Right atrium auricular region (tissue), 2 donors: ENCODE data around the gene PAFAH1B2. TPM values are rescaled to one million over a fixed set of nuclear protein-coding genes. Genes with fewer than 3 reads are reported as not detected.

ENCODE experiments used
- DNase-seq: peaks from one replicate; pipeline ENCODE4 v3.0.0-alpha.2; 2019; ENCODE audit warnings: low spot score
- H3K27ac ChIP-seq, 2 donors: fragments of 200-600 bp; sonication (generic); 1 replicate in 1 of 2; 2 replicates in 1 of 2; pipeline ENCODE4 v1.5.1; 2016 to 2019
- H3K27me3 ChIP-seq, 2 donors: fragments of 200-600 bp; sonication (generic); one replicate each; pipeline versions ENCODE4 v1.5.1 to v1.6.0; 2017 to 2019
- H3K36me3 ChIP-seq: fragments of 200-600 bp; sonication (generic); one replicate; pipeline ENCODE4 v1.5.1; 2016
- H3K4me1 ChIP-seq, 2 donors: fragments of 200-600 bp; sonication (generic); one replicate each; pipeline versions ENCODE4 v1.5.1 to v1.6.0; 2017 to 2019
- H3K4me3 ChIP-seq, 2 donors: fragments of 200-600 bp; sonication (generic); 1 replicate in 1 of 2; 2 replicates in 1 of 2; pipeline ENCODE4 v1.5.1; 2017 to 2019; ENCODE audit warnings: mild to moderate bottlenecking in 1 of 2, moderate library complexity in 1 of 2
- H3K9me3 ChIP-seq, 2 donors: fragments of 200-600 bp; sonication (generic); one replicate each; pipeline ENCODE4 v1.5.1; 2019
- total RNA-seq, 2 donors: library from RNA; depleted of rRNA; stranded (reverse); fragments of >200 nt; gene quantifications; one replicate each; pipeline ENCODE4 v1.1.0, GENCODE V29; 2016
- TF ChIP-seq, protein P1 (sequence below), 2 donors: fragments of 200-600 bp; sonication (generic); IDR thresholded peaks; one replicate each; pipeline ENCODE4 v1.5.1; 2019; ENCODE audit warnings: antibody characterized with exemption in 2 of 2

The PAFAH1B2 gene, protein sequence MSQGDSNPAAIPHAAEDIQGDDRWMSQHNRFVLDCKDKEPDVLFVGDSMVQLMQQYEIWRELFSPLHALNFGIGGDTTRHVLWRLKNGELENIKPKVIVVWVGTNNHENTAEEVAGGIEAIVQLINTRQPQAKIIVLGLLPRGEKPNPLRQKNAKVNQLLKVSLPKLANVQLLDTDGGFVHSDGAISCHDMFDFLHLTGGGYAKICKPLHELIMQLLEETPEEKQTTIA
- total RNA-seq = 10 to 100 TPM; 41.1 to 65.8 TPM

DNA sequence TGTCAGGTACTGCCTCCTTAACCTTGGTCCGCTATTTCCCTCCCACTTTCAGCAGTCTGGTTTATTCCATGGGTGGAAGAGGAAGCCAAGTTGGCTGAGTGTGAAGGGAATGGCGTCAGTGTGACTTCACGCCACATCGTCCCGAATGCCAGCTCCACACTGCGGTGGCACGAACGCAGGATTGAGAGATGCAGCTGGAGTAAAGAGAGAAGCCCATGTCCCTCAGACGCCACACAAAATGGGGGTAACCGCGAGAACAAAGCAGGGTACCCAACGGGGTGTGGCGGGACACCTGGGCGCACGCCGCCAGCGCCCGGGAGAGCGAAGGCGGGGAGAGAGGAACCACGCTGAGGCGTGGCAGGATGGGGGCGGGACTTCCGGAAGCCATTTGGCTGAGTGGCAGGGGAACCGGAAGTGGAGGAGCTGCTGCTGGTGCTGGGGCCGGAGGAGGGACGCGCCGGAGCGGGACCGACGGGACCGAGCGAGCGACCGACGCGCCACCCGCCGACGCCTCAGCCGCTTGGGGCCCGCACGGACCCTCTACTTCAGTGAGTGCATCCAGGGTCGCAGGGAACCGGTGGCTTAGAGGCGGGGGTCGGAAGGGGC is at the start of gene PAFAH1B2:
Gene PAFAH1B2 (plus strand): TSS at position 417 of the 606 bp plus-strand sequence. CDS start 8,161 bp downstream, outside the sequence.
- Histone ChIP-seq H3K4me3 (peak within 1 kb of the TSS; percentile 94 to 97), H3K27me3 (no peaks in the 10 kb centered on the region), H3K36me3 (peaks cover 12% of the 10 kb centered on the region), H3K27ac (peak within 1 kb of the TSS; percentile 96), H3K9me3 (no peaks in the 10 kb centered on the region), H3K4me1 (peaks cover 0 to 43% of the 10 kb centered on the region in 2 donors)
- TF ChIP-seq, protein P1, sequence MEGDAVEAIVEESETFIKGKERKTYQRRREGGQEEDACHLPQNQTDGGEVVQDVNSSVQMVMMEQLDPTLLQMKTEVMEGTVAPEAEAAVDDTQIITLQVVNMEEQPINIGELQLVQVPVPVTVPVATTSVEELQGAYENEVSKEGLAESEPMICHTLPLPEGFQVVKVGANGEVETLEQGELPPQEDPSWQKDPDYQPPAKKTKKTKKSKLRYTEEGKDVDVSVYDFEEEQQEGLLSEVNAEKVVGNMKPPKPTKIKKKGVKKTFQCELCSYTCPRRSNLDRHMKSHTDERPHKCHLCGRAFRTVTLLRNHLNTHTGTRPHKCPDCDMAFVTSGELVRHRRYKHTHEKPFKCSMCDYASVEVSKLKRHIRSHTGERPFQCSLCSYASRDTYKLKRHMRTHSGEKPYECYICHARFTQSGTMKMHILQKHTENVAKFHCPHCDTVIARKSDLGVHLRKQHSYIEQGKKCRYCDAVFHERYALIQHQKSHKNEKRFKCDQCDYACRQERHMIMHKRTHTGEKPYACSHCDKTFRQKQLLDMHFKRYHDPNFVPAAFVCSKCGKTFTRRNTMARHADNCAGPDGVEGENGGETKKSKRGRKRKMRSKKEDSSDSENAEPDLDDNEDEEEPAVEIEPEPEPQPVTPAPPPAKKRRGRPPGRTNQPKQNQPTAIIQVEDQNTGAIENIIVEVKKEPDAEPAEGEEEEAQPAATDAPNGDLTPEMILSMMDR (IDR thresholded peaks at IDR 0.05) = no peak
- peak; percentile 94 for DNase-seq

DNA sequence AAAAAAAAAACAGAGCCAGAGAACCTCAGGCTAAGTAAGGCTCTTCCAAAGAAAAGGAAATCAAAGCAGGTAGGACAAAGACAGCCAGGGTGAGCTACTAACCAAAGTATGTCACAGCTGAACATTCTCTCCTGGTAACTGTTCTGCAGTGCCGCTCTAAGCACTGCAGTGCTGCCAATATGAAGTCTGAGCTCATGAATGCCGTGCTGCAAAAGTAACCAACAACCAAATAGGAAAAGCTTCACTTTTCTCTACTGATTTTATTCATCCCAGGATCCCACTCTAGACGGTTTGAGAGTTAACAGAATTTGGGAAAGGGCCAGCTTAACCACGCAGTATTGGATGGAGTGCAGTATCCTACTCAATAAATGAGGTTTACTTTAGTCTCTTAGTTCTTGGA is 49.3 kb upstream of the PAFAH1B2 start:
- H3K4me3 ChIP-seq = no peak overlapping the region
- H3K36me3 ChIP-seq = no peaks in the 10 kb centered on the region
- peaks cover 0 to 48% of the 10 kb centered on the region in 2 donors for H3K4me1 ChIP-seq
- no peaks in the 10 kb centered on the region for H3K9me3 ChIP-seq
- DNase-seq = no peak
- TF ChIP-seq, protein P1 (IDR thresholded peaks at IDR 0.05) = no peak
- peak overlapping the region; percentile 45 to 95 for H3K27ac ChIP-seq
- H3K27me3 ChIP-seq = no peaks in the 10 kb centered on the region

DNA sequence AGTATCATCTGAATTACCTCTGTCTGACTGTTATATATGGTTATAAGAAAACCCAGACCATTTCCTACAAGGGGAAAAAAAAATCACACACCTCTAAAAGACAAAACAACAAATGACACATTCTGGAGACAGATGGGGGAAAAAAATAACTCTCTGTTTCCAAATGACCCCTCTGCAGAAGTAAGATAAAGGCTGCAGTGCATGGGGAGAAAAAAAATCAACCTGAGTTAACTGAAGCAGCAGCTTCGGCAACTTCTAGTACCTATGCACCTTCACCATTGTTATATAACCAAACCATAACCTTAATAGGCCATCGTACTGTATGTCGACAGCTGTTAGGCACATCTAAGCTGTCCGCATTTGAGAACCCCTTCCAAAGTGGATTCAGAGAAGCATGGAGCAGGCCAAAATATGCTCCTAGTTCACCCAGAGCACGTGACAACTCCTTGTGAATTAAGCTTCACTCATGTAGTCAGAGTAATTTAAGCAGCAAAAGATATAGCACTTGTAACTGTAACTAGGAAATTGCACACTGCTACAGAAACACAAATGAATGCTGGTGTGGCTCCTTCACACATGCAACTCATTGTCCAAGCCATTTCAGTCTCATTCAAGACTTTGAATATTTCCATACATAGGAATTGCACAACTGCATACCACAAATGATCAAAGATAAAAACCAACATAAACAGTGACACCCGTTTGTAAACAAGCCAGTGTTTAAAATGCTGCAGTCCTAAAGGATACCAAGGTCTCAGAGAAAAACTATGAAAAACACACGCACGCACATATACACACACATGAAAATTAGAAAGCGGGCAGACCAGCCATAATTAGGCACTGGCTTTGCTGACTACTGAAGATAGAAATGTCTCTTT is 48.6 kb upstream of the PAFAH1B2 start:
- Histone ChIP-seq H3K36me3 (no peaks in the 10 kb centered on the region), H3K9me3 (no peaks in the 10 kb centered on the region), H3K27ac (peak overlapping the region; percentile 91 to 95), H3K4me1 (peaks cover 0 to 55% of the 10 kb centered on the region in 2 donors), H3K27me3 (no peaks in the 10 kb centered on the region), H3K4me3 (peak overlapping the region in 1 of 2 donors; percentile 89)
- TF ChIP-seq, protein P1 (IDR thresholded peaks at IDR 0.05) = no peak
- DNase-seq = no peak

DNA sequence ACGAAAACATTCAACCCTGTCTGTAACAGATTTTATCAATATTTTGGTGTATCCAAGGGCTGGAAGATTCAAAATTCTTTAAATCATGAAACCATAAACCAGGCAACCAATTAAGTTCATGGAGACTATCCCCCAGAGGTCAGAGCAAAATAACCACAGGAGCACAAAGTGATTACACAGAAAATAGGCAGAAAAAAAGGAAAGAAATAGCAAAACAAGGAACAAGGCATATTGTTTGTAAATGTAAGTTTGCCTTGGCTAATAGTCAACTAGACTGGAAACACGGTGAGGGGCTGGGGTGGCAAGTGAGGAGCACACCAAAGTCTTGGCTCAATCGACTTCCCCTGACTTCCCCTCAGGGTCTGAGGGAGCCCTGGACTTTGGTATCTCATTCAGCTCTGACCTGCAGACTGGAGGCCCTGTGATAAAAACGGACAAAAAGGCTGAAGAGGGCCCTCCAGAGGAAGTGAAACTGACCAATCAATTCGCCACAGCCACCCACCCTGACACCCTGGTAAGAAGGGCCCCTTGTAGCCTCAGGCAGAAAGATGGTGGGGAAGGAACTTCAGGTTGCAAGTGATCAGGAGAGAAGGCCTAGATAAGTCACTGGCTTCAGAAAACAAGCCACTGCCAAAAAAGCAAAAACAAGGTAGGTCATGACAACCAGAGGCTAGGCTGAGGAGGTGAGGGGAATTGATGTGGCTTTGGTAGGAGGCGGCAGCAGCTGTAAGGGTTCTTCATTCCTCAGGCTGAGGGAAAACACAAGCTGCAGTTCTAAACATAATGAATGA is 47.7 kb upstream of the PAFAH1B2 start:
- TF ChIP-seq, protein P1 (IDR thresholded peaks at IDR 0.05) = no peak
- peak overlapping the region; percentile 91 to 95 for H3K27ac ChIP-seq
- H3K9me3 ChIP-seq = no peaks in the 10 kb centered on the region
- H3K4me1 ChIP-seq = peaks cover 0 to 59% of the 10 kb centered on the region in 2 donors
- H3K36me3 ChIP-seq = no peaks in the 10 kb centered on the region
- peak overlapping the region; percentile 89 to 93 for H3K4me3 ChIP-seq
- DNase-seq = no peak
- H3K27me3 ChIP-seq = no peaks in the 10 kb centered on the region

DNA sequence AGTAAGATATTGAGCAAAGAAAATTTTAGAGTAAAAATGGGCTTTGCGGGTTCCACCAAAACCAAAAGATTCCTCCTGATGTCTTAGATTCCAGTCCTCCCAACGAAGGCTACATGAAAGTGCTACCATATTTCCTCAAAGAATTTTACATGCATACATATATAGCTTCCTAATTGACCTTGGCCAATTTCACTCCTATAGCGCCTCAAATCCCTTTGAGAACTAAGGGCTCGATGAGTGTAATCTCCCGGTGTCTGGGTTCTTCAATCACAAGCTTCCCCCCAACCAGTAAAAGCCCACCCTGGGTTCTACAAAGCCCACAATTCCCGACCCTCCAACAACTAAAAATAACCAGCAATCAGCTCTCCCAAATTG is 47.1 kb upstream of the PAFAH1B2 start:
- no peaks in the 10 kb centered on the region for H3K36me3 ChIP-seq

More for the DNA sequence above, 47.1 kb upstream of the PAFAH1B2 start:
- Histone ChIP-seq H3K4me3 (peak overlapping the region; percentile 89 to 93), H3K27me3 (no peaks in the 10 kb centered on the region), H3K27ac (peak overlapping the region; percentile 91 to 95), H3K9me3 (no peaks in the 10 kb centered on the region), H3K4me1 (peaks cover 0 to 59% of the 10 kb centered on the region in 2 donors)
- DNase-seq = no peak
- TF ChIP-seq, protein P1 (IDR thresholded peaks at IDR 0.05) = no peak
